ENCODE results near the gene RCAN2.

RCAN2 gene

DNA sequence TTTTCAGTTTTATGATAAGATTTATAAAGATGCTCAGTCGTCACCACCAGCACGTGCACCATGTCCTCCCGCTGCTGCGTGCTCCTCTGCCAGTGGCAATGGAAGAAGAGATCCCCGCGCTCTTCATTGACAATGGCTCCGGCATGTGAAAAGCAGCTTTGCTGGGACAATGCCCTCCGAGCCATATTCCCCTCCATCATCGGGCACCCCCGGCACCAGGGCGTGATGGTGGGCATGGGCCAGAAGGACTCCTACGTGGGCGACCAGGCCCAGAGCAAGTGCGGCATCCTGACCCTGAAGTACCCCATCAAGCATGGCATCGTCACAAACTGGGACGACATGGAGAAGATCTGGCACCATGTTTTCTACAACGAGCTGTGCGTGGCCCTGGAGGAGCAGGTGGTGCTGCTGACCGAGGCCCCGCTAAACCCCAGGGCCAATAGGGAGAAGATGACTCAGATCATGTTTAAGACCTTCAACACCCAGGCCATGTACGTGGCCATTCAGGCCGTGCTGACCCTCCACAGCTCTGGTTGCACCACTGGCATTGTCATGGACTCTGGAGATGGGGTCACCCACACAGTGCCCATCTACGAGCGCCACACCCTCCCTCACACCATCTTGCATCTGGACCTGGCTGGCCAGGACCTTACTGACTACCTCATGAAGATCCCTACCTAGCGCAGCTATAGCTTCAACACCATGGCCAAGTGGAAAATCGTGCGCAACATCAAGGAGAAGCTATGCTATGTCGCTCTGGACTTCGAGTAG lies 286.2 kb downstream of the RCAN2 start:
- no peak for DNase-seq

DNA sequence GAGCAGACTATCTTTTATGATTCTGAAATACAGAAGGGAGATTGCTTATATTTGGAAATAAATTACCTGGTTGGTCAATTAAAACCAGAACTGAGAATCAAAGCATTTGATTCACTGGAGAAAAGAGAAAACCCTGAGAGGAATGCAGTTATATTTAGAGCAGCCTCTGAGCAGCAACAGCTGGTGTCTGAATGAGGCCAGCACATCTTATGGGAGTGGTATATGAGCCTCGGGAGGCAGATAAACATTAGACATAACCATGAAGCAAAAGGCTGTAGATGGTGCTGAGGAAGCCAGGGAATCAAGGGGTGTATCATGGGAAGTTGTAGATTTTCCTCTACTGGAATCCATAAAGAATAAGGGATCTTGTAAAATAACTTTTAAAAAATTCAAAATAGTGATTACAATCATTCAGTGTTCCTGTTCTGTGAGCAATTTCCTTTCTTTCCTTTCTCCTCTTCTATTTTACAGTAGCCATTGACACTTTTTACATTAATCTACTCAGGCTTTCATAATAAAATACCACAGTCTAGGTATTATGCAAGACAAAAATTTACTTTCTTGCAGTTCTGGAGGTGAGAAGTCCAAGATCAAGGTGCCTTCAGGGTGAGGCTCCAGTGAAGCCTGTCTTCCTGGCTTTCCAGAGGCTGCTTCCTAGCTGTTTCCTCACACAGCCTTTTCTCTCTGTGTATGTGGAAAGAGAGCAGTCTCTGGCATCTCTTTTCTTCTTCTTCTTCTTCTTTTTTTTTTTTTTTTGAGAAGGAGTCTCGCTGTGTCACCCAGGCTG lies 287.7 kb downstream of the RCAN2 start:
- no peak for DNase-seq

DNA sequence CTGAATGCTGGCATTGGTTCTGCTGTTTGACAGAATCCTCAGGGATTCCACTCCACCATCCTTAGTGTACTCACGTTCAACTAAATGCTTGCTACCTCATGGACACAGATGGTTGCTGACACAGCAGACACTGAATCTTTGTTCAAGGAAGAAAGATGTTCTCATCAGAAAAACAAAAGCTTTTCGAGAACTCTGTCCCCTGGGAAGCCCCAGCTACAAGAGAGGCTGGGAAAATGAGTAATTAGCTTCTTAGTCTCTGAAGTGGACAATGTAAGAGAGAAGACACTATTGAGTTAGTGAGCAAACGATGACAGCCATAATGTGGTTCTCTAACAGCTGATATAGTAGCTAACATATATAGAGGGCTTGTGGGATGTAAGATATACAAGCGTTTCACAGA lies 289.5 kb downstream of the RCAN2 start:
- DNase-seq, result no peak

DNA sequence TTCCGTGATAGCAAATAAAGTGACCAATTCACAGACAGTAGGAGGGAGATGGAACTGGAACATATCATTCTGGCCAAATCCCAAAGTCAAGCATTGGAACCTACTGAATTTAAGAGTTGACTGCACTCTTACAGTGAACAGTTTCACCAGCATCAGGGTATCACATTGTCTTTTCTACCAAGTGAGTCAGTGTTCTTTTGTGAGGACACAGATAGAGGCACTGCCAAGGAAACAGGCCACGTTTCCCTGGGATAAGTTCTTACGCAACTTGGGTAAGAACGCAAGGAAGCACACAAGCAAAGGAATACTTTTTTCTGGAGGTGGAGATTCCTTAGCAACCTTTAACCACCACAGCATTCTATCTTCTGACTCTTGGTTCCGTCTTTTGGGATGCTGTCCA lies 291.9 kb downstream of the RCAN2 start:
- DNase-seq, result no peak

DNA sequence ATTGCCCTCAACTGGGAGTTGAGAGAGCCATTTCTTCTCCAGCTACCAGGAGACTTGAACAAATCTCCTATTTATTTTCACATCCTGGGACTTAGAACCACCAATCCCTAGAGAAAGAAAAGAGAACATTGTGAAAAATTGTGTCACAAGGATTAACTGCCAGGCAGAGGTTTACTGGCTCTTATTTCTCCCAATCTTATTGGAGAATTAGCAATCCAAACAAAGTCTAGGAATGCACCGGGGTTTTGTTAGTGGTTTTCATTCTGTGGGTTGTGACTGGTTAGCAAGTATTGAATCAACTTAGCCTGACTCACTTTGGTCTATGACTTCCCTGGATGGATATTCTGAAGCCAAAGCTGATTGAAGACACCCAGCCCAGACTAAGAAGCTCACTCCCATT lies 299.3 kb downstream of the RCAN2 start:
- DNase-seq, result no peak

DNA sequence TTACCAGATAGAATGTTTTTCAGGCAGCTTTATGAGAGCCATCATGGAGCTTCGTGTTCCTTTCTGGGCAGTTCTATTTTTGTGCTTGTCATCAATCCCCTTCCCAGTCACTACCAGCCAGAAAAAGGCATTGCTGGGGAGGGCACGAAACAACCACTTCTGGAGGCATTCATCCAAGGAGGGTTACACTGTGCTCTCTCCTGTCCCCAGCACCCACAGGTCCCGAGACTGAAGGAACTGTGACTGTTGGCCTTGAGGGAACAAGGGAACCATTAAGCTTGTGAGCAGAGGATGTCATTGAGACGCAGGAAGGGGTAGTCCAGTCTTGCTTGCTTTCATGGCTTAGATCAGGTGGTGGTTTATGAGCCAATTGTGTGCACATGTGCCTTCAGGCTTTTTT lies 300.4 kb downstream of the RCAN2 start:
- no peak for DNase-seq

DNA sequence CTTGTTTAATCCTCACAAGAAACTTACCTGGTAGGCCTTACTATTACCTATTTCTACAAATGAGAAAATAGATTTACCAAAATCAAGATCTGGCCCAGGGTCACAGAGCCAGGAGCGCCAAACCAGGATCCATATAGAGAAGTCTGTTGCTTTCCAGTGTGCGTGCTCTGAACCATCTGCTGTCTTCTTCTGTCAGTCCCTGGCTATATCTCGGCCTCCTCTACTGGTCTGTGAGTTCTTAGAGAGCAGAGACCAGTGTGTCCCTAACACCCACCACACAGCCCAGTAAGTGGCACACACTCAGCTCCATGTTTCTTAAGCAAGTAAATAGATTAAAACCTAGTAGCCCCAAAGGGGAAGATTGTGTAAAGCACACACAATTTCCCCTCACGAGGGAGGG lies 301.5 kb downstream of the RCAN2 start:
- no peak for DNase-seq

DNA sequence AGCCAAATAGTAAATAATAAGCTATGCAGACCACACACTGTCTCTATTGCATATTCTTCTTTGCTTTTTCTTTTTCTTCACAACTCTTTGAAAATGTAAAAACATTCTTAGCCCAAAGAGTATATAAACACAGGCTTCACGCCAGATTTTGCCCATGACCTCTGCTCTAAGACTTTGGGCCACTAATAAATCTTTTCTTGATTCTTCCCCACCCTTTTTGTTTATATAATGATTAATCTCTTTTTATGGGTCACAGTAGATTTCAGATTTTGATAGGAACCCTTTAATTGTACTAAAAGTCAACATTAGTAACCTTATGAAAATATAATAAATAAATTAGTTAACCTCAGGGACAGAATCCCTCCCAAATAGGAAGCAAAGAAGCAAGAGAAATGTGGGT lies 304.7 kb downstream of the RCAN2 start:
- no peak for DNase-seq

DNA sequence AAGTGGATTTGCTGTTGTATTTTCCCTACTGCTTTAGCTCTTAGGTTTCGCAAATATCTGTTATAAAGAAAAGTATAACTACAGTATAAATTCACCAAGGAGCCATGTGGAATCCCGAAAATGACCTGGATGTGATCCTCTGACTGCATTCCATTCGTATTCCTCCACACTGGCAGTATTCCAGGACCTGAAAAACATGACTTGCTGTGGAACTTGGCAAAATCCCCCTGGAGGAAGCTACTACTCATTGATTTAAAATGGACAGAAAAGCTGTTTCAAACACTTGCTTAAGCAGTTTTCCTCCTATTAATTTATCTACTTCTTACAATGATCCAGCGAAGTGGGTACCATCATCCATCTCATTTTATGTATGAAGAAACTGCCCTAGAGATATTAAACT lies 307.1 kb downstream of the RCAN2 start:
- no peak for DNase-seq

DNA sequence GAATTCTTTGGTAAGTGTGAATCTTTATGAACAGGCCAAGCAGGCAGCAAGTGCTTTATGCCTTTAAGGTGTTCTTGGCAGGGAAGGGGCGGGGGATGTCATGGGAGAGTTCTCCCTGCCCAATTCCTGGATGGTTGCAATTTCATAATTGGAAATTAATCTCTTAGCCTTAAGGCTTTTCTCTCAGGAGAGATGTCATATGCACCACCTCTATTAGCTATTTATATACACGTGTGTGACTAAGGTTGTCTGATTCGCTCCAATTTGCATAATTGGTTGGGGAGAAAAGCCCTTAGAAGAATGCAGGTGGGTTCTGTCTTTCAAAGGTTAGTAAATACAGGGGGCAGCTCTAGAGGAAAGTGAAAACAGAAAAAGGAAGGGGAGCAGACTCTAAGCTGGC lies 315.3 kb downstream of the RCAN2 start:
- no peak for DNase-seq

DNA sequence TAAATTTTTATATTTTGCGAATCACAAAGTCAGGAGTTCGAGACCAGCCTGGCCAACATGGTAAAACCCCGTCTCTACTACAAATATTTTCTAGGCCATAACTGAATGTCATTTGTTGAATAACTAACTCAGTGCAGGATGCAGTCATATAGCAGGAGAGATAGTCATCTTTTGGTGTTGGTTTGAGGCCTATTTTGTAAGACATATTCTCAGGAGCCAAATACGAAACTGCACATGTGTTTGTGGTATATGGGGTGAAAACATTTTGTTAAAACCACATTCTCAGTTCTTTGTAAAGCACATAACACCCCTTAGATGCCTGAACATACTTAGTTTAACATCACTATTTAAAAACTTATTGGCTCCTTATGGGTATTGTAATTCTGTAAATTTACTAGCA lies 315.8 kb downstream of the RCAN2 start:
- DNase-seq, result no peak

DNA sequence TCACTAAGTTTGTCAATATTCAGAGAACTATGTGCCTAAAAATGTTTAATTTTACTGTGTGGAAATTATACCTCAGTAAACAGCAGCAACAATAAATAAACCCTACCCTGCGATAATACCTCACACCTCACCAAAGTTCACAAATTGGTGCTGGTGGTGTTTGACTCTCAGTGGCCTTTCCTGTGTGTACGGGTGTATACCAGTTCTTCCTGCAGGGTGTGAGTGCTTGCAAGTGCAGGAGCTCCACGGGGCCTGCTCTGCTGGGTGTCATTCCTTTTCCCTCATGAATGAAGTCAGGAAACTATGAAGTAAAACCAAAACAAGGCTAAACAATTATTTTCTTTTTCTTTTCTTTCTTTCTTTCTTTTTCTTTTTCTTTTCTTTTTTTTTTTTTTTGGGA lies 316.3 kb downstream of the RCAN2 start:
- no peak for DNase-seq

DNA sequence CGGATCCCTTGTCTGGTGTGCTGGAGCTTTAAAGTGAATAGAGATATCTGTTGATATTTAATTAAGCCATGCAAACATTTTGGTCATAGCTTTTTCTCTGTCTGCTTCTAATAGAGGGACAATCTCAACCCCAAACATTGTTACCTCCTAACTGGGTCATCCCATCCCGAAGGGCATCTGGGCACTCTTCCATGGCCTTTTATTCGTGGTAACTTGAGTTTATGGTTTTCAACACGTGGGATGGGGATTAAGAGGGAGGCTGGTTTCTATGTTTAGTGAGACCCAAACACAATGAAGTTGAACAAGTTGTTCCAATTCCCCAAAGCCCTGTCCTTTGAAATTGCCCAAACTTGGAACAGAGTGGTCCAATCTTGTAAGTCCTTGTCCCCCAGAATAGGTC lies 319.1 kb downstream of the RCAN2 start:
- DNase-seq, result no peak

Measured in right forelimb (tissue), 1 donor.